GM19025 (cell line): ENCODE data around the gene PRR36.
"Not testable (repeated sequence)": the region's sequence is repeated elsewhere in the genome, so short reads cannot be mapped to it uniquely, and the experiment has no call there.

Experiments used
- ATAC-seq: cut with Tn5 transposase; IDR thresholded peaks from one replicate; pipeline ENCODE4 v1.9.1; 2021; ENCODE audit warnings: mild to moderate bottlenecking, low read depth, moderate library complexity; ENCODE audit not compliant: unreplicated experiment

Gene PRR36

GRCh38 chr19:7861619-7862412, 12.4 kb downstream of the PRR36 start:
- no peak for ATAC-seq

DNA sequence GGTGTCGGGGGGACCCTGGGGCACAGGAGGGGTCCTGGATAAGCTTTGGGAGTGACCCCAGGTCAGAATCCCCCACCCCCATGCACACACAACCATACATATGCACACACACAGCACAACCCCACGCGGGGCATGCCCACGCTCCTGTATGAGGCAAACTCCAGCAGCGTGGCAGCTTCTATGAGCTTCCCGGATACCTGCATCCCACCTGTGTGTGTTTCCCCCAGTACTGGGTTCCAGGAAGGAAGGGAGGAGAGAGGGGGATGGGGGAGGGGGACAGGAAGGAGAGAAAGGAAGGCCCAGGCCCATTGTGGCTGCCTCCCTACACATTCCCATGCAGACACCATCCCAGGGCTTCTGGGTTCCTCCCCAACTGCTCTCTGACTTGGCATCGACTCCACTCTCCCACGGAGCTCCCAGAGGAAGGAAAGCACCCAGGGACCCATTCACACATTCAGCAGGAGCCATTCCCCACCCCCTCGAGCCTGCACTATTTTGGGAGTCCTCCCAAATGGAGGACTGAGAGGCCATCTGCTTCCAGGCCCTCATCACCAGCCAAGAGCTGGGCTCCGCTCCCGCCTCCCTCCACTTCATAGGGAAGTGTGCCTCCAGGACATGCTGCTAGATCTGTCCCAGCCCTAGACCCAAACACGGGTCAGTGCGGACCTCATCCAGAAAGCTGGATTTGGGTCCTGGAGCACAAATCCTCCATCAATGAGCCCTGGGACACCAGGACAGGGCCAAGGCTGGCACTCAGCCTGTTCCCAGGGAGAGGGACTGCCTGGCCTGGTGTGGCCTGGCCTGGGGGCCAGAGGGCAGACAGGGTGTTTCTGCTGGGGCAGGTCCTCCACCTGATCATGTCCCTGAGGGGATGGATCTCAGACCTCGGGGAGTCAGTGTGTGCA, 13.2 kb downstream of the PRR36 start:
- ATAC-seq: no peak

DNA sequence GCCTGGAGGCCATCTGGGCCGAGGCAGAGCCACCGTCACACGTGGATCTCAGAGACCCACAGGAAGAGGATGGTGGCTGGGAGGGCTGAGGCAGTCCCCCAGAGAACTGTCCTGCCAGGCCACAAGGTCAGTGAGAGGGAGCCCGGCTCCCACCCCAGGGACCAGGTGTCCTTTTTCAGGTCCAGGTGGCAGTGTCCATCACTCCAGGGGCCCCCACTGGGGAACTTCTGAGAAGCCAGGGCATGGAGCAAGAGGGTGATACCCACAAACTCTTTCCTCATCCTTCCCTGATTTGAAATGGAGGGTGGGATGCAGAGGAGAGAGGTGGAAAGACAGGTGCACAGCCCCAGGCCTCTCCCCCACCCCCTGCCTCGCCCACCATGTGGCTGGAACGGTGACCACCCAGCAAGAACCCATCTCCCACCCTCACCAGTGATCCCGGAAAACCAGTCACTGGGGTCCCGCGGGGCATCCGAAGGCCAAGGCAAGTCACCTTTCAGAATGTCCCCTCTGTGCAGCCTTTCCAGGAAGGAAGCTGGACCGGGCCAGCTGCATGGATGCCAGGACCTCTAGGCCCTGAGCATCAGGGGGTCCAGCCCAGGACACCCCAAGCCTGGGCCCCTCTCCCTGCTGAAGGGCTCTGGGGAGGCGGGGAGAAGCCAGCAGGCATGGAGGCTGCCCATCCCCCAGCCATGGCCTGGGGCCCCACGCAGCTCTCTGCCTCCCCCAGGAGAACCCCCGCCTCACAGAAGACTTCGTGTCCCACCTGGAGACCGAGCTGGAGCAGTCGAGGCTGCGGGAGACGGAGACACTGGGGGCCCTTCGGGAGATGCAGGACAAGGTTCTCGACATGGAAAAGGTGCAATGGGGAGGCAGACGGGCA, 14.1 kb downstream of the PRR36 start:
- ATAC-seq: no peak

- not testable (repeated sequence) for ATAC-seq
These were observed 15.1 kb downstream of the PRR36 start for GRCh38 chr19:7859087-7859486.

GRCh38 chr19:7858109-7858770, 15.9 kb downstream of the PRR36 start:
- ATAC-seq: no peak

- ATAC-seq: no peak
These were observed 16.5 kb downstream of the PRR36 start for GRCh38 chr19:7857727-7858108.

DNA sequence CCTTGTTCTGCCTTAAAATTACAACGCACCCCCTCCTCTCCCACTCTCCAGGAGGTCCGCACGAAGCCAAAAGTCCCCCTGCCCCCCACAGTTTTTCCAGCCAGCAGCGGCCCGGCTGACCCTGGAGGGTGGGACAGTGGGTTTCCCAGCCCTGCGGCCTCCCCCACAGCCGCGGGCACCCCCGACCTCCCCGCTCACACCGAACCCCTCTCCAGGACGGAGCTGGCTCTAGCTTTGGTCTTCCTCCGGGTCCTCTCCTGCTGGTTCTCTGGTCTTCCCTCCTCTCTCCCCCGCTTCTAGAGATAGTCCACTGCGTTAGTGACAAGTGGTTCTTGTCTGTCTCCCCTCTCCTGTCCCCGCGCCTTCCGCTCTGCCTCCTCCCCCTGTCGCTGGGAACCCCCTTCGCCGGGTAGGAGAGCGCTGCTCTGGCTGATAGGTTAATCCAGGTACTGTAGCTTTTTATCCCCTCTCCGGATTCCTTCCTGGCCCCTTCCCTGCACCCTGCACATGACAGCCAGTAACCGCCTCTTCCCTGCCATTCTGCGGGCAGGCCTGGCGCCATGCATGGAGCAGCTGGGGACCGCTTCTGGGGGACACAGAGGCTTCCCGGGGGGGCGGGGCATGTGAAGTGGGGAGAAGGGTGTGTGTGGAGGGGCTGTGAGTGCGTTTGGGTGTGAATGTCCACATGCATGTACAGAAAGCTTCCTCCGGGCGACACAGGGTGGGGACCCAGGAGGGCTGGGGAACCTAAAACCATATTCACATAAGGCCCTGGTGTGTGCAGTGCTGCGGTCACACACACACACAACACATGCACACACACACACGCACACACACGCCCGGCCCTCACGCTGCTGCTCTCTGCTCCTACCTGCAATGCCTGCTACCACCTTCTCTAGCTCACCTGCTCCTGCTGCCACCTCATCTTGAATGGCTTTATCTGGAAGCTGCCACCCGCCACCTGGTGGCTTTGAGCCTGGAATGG, 17.2 kb downstream of the PRR36 start:
- ATAC-seq: no peak

DNA sequence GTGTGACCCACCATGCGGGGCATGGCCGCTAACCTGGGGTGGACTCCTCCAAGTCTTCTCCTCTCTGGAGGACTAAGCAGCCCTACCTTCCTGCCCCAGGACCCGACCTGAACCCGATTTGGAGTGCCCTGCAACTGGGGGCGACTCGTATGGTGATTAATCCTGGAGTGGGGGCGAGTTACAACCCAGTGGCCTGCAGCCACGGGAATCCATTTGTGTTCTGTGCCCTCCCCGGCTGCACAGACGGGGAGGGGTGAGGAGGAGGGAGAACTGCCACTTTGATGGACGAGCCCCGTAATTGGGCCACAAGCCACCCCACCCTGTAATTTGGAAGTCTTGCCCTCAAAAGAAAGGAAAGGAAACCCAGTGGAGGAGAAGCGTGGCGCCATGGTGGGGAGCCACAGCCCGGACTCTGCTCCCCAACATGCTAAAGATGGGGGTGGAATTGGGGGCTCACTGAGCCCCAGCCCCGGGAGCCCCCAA, 18.0 kb downstream of the PRR36 start:
- ATAC-seq: no peak

DNA sequence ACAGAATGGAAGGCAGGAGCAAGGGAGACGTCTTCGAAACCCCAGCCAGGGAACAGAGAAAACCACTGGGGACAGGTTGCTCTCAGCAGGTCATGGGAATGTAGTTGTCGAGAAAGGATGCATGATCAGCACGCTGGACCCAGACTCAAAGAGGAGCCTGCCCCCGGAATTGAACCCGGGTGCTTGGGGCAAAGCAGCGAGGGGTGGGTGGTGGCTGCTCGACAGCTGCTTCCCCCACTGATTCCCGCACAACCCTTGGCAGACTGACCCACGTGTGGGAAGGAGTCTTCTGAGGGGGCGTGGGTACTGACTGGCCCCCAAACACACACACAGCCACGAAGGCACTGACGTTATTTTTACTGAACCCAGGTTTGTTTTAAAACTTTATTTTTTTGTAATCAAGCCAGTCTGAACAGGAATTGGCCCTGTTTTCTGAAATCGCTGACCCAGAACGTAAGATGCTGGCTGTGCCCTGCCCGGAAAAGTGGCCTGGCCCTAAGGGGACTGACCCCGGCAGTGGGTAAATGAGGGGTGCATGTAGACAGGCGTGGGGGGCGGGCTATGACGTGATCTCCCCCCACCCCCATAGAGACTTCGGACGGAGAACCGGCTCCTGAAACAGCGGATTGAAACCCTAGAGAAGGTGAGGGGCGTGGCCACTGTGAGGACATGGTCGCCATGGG, 18.6 kb downstream of the PRR36 start:
- ATAC-seq: no peak

- no peak for ATAC-seq
These were observed 20.4 kb downstream of the PRR36 start for GRCh38 chr19:7853770-7854128.

DNA sequence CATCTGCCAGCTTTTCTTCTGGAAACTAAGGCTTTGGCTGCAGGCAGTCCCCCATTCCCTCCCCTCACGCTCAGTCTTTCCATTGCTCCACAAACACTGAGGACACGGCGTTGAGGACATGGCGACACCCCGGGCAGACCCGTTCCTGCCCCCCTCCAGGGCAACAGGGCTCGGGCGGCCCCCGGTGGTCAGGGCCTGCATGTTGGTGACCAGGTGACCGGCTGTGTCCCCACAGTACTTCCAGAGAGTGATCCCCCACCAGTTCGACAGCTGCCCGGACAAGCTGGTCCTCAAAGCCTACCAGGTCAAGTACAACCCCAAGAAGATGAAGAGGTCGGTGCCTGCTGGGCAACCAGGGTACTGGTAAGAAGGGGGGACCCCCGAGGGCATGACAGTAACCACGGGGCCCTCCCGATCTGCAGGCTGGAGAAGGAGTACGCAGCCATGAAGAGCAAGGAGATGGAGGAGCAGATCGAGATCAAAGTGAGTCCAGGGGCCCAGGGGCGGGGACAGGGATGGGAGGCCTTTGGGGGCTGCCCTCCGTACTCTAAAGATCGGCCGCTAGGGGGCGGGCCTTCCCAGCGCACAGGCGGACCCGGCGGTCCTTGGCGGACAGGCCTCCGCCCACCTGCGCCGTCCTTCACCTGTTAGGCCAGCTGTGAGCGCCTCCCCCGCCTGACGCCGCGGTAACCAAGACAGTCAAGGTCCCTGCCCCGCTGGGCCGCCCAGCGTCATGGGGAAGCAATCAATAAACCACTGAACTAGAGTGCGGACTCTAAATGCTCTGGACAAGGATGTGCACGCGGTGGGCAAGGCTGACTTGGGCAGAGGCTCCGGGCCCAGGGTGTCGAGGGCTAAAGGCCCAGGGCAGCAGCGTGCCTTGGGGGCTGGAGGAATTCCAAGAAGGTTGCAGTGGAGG, 21.1 kb downstream of the PRR36 start:
- no peak for ATAC-seq

- no peak for ATAC-seq
These were observed 22.3 kb downstream of the PRR36 start for GRCh38 chr19:7851623-7852500.

DNA sequence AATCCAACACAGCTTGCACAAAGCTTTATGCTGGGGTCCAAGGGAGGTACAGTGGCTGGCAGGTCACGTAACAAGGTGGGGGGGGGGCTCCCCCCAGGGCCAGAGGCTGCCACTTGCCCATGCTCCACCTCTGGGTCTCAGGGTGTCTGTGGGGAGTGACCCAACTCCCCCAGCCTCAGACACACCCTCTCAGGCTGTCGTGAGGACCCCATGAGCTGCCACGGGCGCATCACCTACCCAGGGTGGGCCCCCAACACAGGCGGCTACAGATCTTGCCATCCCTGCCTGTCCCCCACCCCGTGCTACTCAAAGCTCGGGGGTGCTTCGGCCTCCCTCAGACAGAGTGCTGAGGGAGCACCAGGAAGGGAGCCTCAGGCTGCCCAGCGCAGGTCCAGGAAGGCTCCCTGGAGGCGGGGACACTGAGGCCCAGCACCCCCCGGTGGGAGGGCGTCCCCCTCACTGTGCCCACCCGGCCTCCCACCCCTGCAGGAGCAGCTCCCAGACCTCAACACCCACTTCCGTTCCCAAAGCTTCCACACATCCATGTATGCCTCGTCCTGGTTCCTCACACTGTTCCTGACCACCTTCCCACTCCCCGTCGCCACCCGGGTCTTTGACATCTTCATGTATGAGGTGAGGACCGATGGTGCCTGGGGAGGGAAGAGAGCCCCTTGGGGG, 23.1 kb downstream of the PRR36 start:
- no peak for ATAC-seq

- ATAC-seq: no peak
These were observed 24.0 kb downstream of the PRR36 start for GRCh38 chr19:7850000-7850813.

DNA sequence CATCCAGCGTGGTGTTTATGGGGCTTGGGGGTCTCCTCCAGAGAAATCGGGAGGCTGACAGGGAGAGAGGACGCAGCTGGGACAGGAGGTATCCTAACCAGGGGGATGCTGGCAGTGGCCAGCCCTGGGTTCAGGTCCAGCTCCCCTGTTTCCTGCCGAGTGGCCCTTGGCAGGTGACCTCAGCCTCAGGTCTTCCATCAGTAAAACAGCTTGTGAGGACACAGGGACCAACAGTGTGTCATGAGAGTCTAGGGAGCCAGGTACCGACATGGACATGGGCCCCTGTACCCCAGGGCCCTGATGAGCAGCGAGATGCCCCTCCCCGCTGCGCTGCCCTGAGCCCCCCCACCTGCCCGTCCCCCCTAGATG, 24.6 kb downstream of the PRR36 start:
- ATAC-seq: no peak
